SK-N-SH (cell line): Measurements from ENCODE around the gene HOXB2. TPM values are rescaled to one million over a fixed set of nuclear protein-coding genes. Genes with fewer than 3 reads are reported as not detected.

Experiments used
- CTCF ChIA-PET: fragments of 300-600, 350-600 bp; formaldehyde crosslinking; extraction: SDS; loops from one replicate; lab custom pipeline; 2021; lab: Yijun Ruan, JAX
- POLR2A ChIA-PET: fragments of 350-600 bp; sonication (Branson Sonifier 250); formaldehyde crosslinking; extraction: SDS; loops from one replicate; lab custom pipeline; 2020; ENCODE audit warnings: antibody characterized with exemption, inconsistent platforms; lab: Yijun Ruan, JAX
- DNase-seq: peaks from one replicate; pipeline ENCODE4 v3.0.0; 2012
- H2AFZ ChIP-seq: fragments of 200-600 bp; sonication (generic); 2 replicates; pipeline ENCODE4 v1.8.1; 2016; ENCODE audit warnings: antibody characterized with exemption, mild to moderate bottlenecking, low read depth
- H3F3A ChIP-seq: fragments of 200-600 bp; sonication (generic); replicated peaks from 2 replicates; pipeline ENCODE3; 2016; ENCODE audit warnings: antibody characterized with exemption, mild to moderate bottlenecking; ENCODE audit not compliant: insufficient read depth
- H3K27ac ChIP-seq, 2 experiments: fragments of 200-500 bp in 1 of 2; fragments of 200-600 bp in 1 of 2; sonication (Bioruptor generic) in 1 of 2; sonication (generic), shearing (Covaris generic) in 1 of 2; 2 replicates each; pipeline versions ENCODE4 v1.5.1 to v1.6.1; 2014 to 2016; ENCODE audit warnings: low read depth in 2 of 2, inconsistent platforms in 1 of 2, low read length in 1 of 2, mild to moderate bottlenecking in 1 of 2, mixed read lengths in 1 of 2
- H3K27me3 ChIP-seq: fragments of 200-600 bp; sonication (generic), shearing (Covaris generic); 2 replicates; pipeline ENCODE4 v1.6.1; 2016; ENCODE audit warnings: mixed run types; ENCODE audit not compliant: insufficient read depth
- H3K36me3 ChIP-seq, 2 experiments: fragments of 200-500 bp in 1 of 2; fragments of 200-600 bp in 1 of 2; sonication (Bioruptor generic) in 1 of 2; sonication (generic) in 1 of 2; replicated peaks in 1 of 2; 2 replicates each; pipeline versions ENCODE3 to v1.5.1; 2014 to 2016; ENCODE audit warnings: low read length in 1 of 2, mild to moderate bottlenecking in 1 of 2; ENCODE audit not compliant: insufficient read depth in 2 of 2, control insufficient read depth in 1 of 2
- H3K4me1 ChIP-seq, 2 experiments: fragments of 200-500 bp in 1 of 2; fragments of 200-600 bp in 1 of 2; sonication (Bioruptor generic) in 1 of 2; sonication (generic), shearing (Covaris generic) in 1 of 2; 2 replicates each; pipeline versions ENCODE4 v1.5.1 to v1.6.1; 2014 to 2016; ENCODE audit warnings: low read depth in 1 of 2, low read length in 1 of 2, mixed run types in 1 of 2; ENCODE audit not compliant: insufficient read depth in 2 of 2, control insufficient read depth in 1 of 2
- H3K4me2 ChIP-seq: fragments of 200-600 bp; sonication (generic), shearing (Covaris generic); 2 replicates; pipeline ENCODE4 v1.6.1; 2017; ENCODE audit warnings: mixed run types
- H3K4me3 ChIP-seq, 2 experiments: fragments of 200-500 bp in 1 of 2; fragments of 200-600 bp in 1 of 2; sonication (Bioruptor generic) in 1 of 2; sonication (generic), shearing (Covaris generic) in 1 of 2; 2 replicates each; pipeline versions ENCODE4 v1.5.1 to v1.8.1; 2014 to 2016; ENCODE audit warnings: low read depth in 2 of 2, inconsistent platforms in 1 of 2, low read length in 1 of 2, mild to moderate bottlenecking in 1 of 2, mixed read lengths in 1 of 2, moderate library complexity in 1 of 2
- H3K79me2 ChIP-seq: fragments of 200-600 bp; sonication (generic); 2 replicates; pipeline ENCODE4 v1.8.1; 2017; ENCODE audit warnings: mild to moderate bottlenecking; ENCODE audit not compliant: insufficient read depth
- H3K9ac ChIP-seq: fragments of 200-600 bp; sonication (generic); 2 replicates; pipeline ENCODE4 v1.6.1; 2017; ENCODE audit warnings: mixed run types
- H3K9me2 ChIP-seq: fragments of 200-600 bp; sonication (generic); 2 replicates; pipeline ENCODE4 v1.6.1; 2017; ENCODE audit warnings: mixed run types
- H3K9me3 ChIP-seq: fragments of 200-600 bp; sonication (generic); 2 replicates; pipeline ENCODE4 v1.6.1; 2017; ENCODE audit warnings: mixed run types, mild to moderate bottlenecking, moderate library complexity
- H4K20me1 ChIP-seq: fragments of 200-600 bp; sonication (generic); 2 replicates; pipeline ENCODE4 v1.6.1; 2017; ENCODE audit warnings: mild to moderate bottlenecking, mixed run types; ENCODE audit not compliant: insufficient read depth
- EZH2phosphoT487 ChIP-seq: fragments of 200-600 bp; sonication (generic); IDR thresholded peaks from 2 replicates; pipeline ENCODE4 v1.6.1; 2017; ENCODE audit warnings: low read depth, mixed run types, mild to moderate bottlenecking, antibody characterized with exemption, moderate library complexity, borderline replicate concordance
- FOSL2 ChIP-seq: IDR thresholded peaks from 2 replicates; pipeline ENCODE4 v1.4.0; 2012; ENCODE audit warnings: low read depth, mild to moderate bottlenecking, moderate library complexity, borderline replicate concordance
- FOXM1 ChIP-seq: IDR thresholded peaks from 2 replicates; pipeline ENCODE4 v1.4.0; 2012; ENCODE audit warnings: low read depth, mild to moderate bottlenecking
- IRF3 ChIP-seq: fragments of 150-350 bp; IDR thresholded peaks from 2 replicates; pipeline ENCODE4 v1.6.1; 2016; ENCODE audit warnings: mild to moderate bottlenecking, low read depth, low read length
- MXI1 ChIP-seq: IDR thresholded peaks from 2 replicates; pipeline ENCODE4 v1.6.1; 2012; ENCODE audit warnings: mild to moderate bottlenecking, low read depth, low read length, improper control_type of control experiment
- NRF1 ChIP-seq: IDR thresholded peaks from 2 replicates; pipeline ENCODE4 v1.6.1; 2012; ENCODE audit warnings: low read depth, mild to moderate bottlenecking, low read length
- PBX3 ChIP-seq: IDR thresholded peaks from 2 replicates; pipeline ENCODE4; 2012
- POLR2AphosphoS5 ChIP-seq: IDR thresholded peaks from 2 replicates; pipeline ENCODE4 v1.6.1; 2012; ENCODE audit warnings: low read depth, low read length
- RAD21 ChIP-seq: IDR thresholded peaks from 2 replicates; pipeline ENCODE4 v1.6.1; 2012; ENCODE audit warnings: mild to moderate bottlenecking, low read length
- RCOR1 ChIP-seq: fragments of 150-350 bp; IDR thresholded peaks from 2 replicates; pipeline ENCODE4 v1.6.1; 2017; ENCODE audit warnings: antibody characterized with exemption, low read length
- RFX5 ChIP-seq: IDR thresholded peaks from 2 replicates; pipeline ENCODE4 v1.6.1; 2012; ENCODE audit warnings: mild to moderate bottlenecking, improper control_type of control experiment, low read length
- RXRA ChIP-seq: IDR thresholded peaks from 2 replicates; pipeline ENCODE4 v1.4.0; 2012; ENCODE audit warnings: low read depth, mild to moderate bottlenecking, borderline replicate concordance
- SIN3A ChIP-seq: IDR thresholded peaks from 2 replicates; pipeline ENCODE4 v1.6.1; 2012; ENCODE audit warnings: low read depth, mild to moderate bottlenecking, low read length, moderate library complexity, borderline replicate concordance
- TCF12 ChIP-seq: IDR thresholded peaks from 2 replicates; pipeline ENCODE4 v1.4.0; 2012
- YY1 ChIP-seq: IDR thresholded peaks from 2 replicates; pipeline ENCODE4 v1.4.0; 2012; ENCODE audit warnings: low read depth, mild to moderate bottlenecking
- ZBTB33 ChIP-seq: IDR thresholded peaks from 2 replicates; pipeline ENCODE4 v1.4.0; 2012; ENCODE audit warnings: low read depth, borderline replicate concordance
- WGBS: methylation state at CpG from one replicate; pipeline ENCODE4 v1.1.6; 2017; ENCODE audit warnings: low lambda C conversion rate; 5-methylcytosine and 5-hydroxymethylcytosine counted together
- polyA plus RNA-seq, 3 experiments: library from polyadenylated mRNA; depleted of rRNA; stranded (reverse); fragments of >200 nt; gene quantifications; 2 replicates each; pipeline ENCODE4 v1.2.3, GENCODE V29; 2012
- TF ChIP-seq, protein P1 (sequence below): fragments of 150-350 bp; IDR thresholded peaks from 2 replicates; pipeline ENCODE4 v1.6.1; 2017; ENCODE audit warnings: antibody characterized with exemption, low read length, low read depth, borderline replicate concordance

HOXB2 gene
- polyA plus RNA-seq, 1 of the 3 experiments (the other 2 are of a cell fraction), result 1.9 TPM

- Histone ChIP-seq H3K9ac (no peak overlapping the region), H3F3A (no peaks in the 10 kb centered on the region), H4K20me1 (0 out of 2 replicates have a peak, but pooled peaks cover 6% of the 10 kb centered on the region), H3K27ac (no peak overlapping the region), H3K4me1 (no peaks in the 10 kb centered on the region; a peak in 1 of 4 replicates), H3K4me3 (no peak overlapping the region), H2AFZ (no peak overlapping the region), H3K27me3 (peaks cover 100% of the 10 kb centered on the region)
- 26% methylated on average over 1 of the region's 1 CpG for WGBS
- POLR2A ChIA-PET, result no interaction called here
- TF ChIP-seq RCOR1 (no peak), IRF3 (no peak), SIN3A (no peak), YY1 (no peak), FOXM1 (no peak), ZBTB33 (no peak), MXI1 (no peak), FOSL2 (no peak), EZH2phosphoT487 (no peak), TCF12 (no peak), POLR2AphosphoS5 (no peak), RFX5 (no peak), RXRA (no peak), NRF1 (no peak), PBX3 (no peak), RAD21 (no peak)
- TF ChIP-seq, protein P1, sequence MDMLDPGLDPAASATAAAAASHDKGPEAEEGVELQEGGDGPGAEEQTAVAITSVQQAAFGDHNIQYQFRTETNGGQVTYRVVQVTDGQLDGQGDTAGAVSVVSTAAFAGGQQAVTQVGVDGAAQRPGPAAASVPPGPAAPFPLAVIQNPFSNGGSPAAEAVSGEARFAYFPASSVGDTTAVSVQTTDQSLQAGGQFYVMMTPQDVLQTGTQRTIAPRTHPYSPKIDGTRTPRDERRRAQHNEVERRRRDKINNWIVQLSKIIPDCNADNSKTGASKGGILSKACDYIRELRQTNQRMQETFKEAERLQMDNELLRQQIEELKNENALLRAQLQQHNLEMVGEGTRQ, result no peak
- TF ChIP-seq, all 33 proteins: peak for 0
- no peak overlapping the region for H3K4me2 ChIP-seq
- no peaks in the 10 kb centered on the region for H3K36me3 ChIP-seq
- no peaks in the 10 kb centered on the region for H3K79me2 ChIP-seq
- no peak for DNase-seq
- H3K9me2 ChIP-seq, result no peaks in the 10 kb centered on the region
- no peaks in the 10 kb centered on the region for H3K9me3 ChIP-seq
- CTCF ChIA-PET, result no interaction called here
Observed at GRCh38 chr17:48571826-48572417, 27.0 kb upstream of the HOXB2 start.
